WTC11 (cell line): ENCODE results near the gene C19orf44.

Experiments
- CREB1 ChIP-seq: sonication (generic); formaldehyde crosslinking; IDR thresholded peaks from 2 replicates; pipeline ENCODE4 v1.8.0; 2023; ENCODE audit warnings: mild to moderate bottlenecking, missing genetic modification reagents
- ELF4 ChIP-seq: sonication (generic); formaldehyde crosslinking; IDR thresholded peaks from 2 replicates; pipeline ENCODE4 v1.8.1; 2022; ENCODE audit warnings: low read depth, mild to moderate bottlenecking, moderate library complexity, missing genetic modification reagents
- ESRRA ChIP-seq: sonication (generic); formaldehyde crosslinking; IDR thresholded peaks from 2 replicates; pipeline ENCODE4 v1.8.1; 2022; ENCODE audit warnings: mild to moderate bottlenecking, missing genetic modification reagents, borderline replicate concordance
- FOXK1 ChIP-seq: sonication (generic); formaldehyde crosslinking; IDR thresholded peaks from 2 replicates; pipeline ENCODE4 v1.8.0; 2022; ENCODE audit warnings: mild to moderate bottlenecking, moderate library complexity, missing genetic modification reagents
- KAT7 ChIP-seq: sonication (generic); formaldehyde crosslinking; IDR thresholded peaks from 2 replicates; pipeline ENCODE4 v1.8.1; 2023; ENCODE audit warnings: missing genetic modification reagents, mild to moderate bottlenecking, borderline replicate concordance
- NR1H2 ChIP-seq: sonication (generic); formaldehyde crosslinking; IDR thresholded peaks from 2 replicates; pipeline ENCODE4 v1.9.0; 2021; ENCODE audit warnings: mild to moderate bottlenecking, moderate library complexity, missing genetic modification reagents
- ZNF317 ChIP-seq: sonication (generic); formaldehyde crosslinking; IDR thresholded peaks from 2 replicates; pipeline ENCODE4 v1.8.1; 2023; ENCODE audit warnings: low read depth, mild to moderate bottlenecking, moderate library complexity, missing genetic modification reagents, borderline replicate concordance
- TF ChIP-seq, protein P1 (sequence below): sonication (generic); formaldehyde crosslinking; conservative IDR thresholded peaks from 2 replicates; pipeline ENCODE4 v1.8.1; 2022; ENCODE audit warnings: mild to moderate bottlenecking, missing genetic modification reagents

DNA sequence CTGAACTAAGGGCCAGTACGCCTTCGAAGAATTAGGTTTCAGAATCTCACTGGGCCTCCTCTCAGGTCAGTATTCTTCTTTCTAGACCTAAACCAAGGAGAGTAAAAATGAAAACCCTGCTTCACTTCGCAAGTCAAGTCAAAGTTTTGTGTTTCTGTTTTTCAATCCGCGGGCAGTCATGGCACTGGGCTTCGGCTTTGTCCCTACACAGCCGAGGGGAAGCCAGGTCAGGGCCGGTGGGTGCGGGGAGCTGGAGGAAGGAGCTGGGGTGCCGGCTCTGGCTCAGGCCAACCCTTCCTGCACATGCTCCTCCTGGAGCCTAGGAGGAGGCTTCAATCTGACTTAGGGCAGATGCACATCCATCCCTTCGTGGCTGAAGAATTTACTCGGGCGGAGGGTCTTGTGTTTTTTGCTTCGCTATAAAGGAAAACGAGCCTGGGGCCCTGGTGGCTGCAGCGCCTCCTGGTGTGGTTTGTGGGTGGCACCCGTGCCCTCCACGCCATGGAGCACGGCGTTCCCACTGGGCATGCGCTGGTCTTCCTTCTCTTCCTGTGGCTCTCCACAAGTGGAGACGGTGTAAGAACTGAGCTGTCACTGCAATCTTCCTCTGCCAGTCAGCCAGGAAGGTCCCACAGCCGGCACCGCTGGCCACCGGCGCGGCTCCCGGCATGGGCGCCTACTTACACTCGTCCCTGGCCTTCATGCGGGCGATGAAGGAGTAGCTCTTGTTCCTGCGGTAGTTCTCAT lies 22.5 kb downstream of the C19orf44 start:
- TF ChIP-seq ESRRA (CRISPR knock-in tag) (no peak), KAT7 (CRISPR knock-in tag) (no peak), ELF4 (CRISPR knock-in tag) (no peak), ZNF317 (no peak), FOXK1 (no peak), NR1H2 (CRISPR knock-in tag) (no peak), CREB1 (CRISPR knock-in tag) (no peak)
- TF ChIP-seq, protein P1, sequence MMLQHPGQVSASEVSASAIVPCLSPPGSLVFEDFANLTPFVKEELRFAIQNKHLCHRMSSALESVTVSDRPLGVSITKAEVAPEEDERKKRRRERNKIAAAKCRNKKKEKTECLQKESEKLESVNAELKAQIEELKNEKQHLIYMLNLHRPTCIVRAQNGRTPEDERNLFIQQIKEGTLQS: no peak
